Uterus (tissue), 4 donors: ENCODE measurements around the gene SND1. TPM values are rescaled to one million over a fixed set of nuclear protein-coding genes. Genes with fewer than 3 reads are reported as not detected.

ENCODE experiments used
- DNase-seq, 2 donors: peaks; one replicate each; pipeline ENCODE4 v3.0.0-alpha.2; 2019 to 2020
- H3K27ac ChIP-seq, 2 donors: fragments of 200-600 bp; sonication (generic); 1 replicate in 1 of 2; 2 replicates in 1 of 2; pipeline ENCODE4 v1.5.1; 2016 to 2018
- H3K27me3 ChIP-seq, 2 donors: fragments of 200-600 bp; sonication (generic); one replicate each; pipeline ENCODE4 v1.5.1; 2018 to 2019; ENCODE audit warnings: control low read depth in 1 of 2
- H3K36me3 ChIP-seq, 2 donors: fragments of 200-600 bp; sonication (generic); one replicate each; pipeline ENCODE4 v1.5.1; 2019; ENCODE audit warnings: control low read depth in 1 of 2
- H3K4me1 ChIP-seq, 2 donors: fragments of 200-600 bp; sonication (generic); one replicate each; pipeline ENCODE4 v1.5.1; 2018 to 2019; ENCODE audit warnings: control low read depth in 1 of 2
- H3K4me3 ChIP-seq, 2 donors: fragments of 200-600 bp; sonication (generic); 1 replicate in 1 of 2; 2 replicates in 1 of 2; pipeline ENCODE4 v1.5.1; 2018 to 2019; ENCODE audit warnings: mild to moderate bottlenecking in 1 of 2
- H3K9me3 ChIP-seq, 2 donors: fragments of 200-600 bp; sonication (generic); one replicate each; pipeline ENCODE4 v1.5.1; 2019; ENCODE audit warnings: control low read depth in 1 of 2
- CTCF ChIP-seq, 4 experiments: fragments of 200-600 bp in 2 of 4; fragments of 450-650 bp in 2 of 4; sonication (generic) in 2 of 4; IDR thresholded peaks; one replicate each; pipeline ENCODE4 v1.5.1; 2016 to 2019; ENCODE audit warnings: antibody characterized with exemption in 4 of 4, mild to moderate bottlenecking in 2 of 4, moderate library complexity in 1 of 4
- POLR2A ChIP-seq, 2 donors: fragments of 450-650 bp; IDR thresholded peaks; one replicate each; pipeline ENCODE4 v1.6.1; 2016; ENCODE audit warnings: antibody characterized with exemption in 2 of 2, mild to moderate bottlenecking in 1 of 2, moderate library complexity in 1 of 2
- intact Hi-C: fragments of 100-400 bp; cut with DNase I; formaldehyde crosslinking; loops from one replicate; pipeline ENCODE4 v1.15.1; 2023; ENCODE audit warnings: low total_unique reads
- total RNA-seq, 4 donors: library from RNA; depleted of rRNA in 3 of 4; stranded (reverse); fragments of >200 nt in 3 of 4; gene quantifications; one replicate each; pipeline versions ENCODE4 v1.1.0 to v1.2.4, GENCODE V29; 2014 to 2023
- donor health status: DM: yes; HTN: yes; CAD: no.

Gene SND1
- total RNA-seq, 4 donors from 2014 or later, result 54.8 to 192 (median 117) TPM

- Histone ChIP-seq H3K9me3 (no peaks in the 10 kb centered on the region), H3K4me3 (no peak overlapping the region), H3K27ac (no peak overlapping the region), H3K27me3 (no peaks in the 10 kb centered on the region), H3K4me1 (peaks cover 0 to 4% of the 10 kb centered on the region in 2 donors), H3K36me3 (no peaks in the 10 kb centered on the region)
- TF ChIP-seq CTCF (IDR thresholded peaks at IDR 0.05) (no peak), POLR2A (IDR thresholded peaks at IDR 0.05) (no peak)
- no peak for DNase-seq
- intact Hi-C loops, result no loop called here
Measured at GRCh38 chr7:127816354-127817190, 164.6 kb downstream of the SND1 start.

GRCh38 chr7:127817466-127817865 is 165.5 kb downstream of the SND1 start:
- no peak overlapping the region for H3K27ac ChIP-seq
- TF ChIP-seq CTCF (IDR thresholded peaks at IDR 0.05) (no peak), POLR2A (IDR thresholded peaks at IDR 0.05) (no peak)
- H3K4me3 ChIP-seq, result no peak overlapping the region
- H3K27me3 ChIP-seq, result no peaks in the 10 kb centered on the region
- no peaks in the 10 kb centered on the region for H3K36me3 ChIP-seq
- intact Hi-C loops, result no loop called here
- no peaks in the 10 kb centered on the region for H3K9me3 ChIP-seq
- peaks cover 0 to 4% of the 10 kb centered on the region in 2 donors for H3K4me1 ChIP-seq
- DNase-seq, result no peak

GRCh38 chr7:127818306-127818705 is 166.3 kb downstream of the SND1 start:
- intact Hi-C loops, result no loop called here
- TF ChIP-seq POLR2A (IDR thresholded peaks at IDR 0.05), result no peak
- no peak for TF ChIP-seq CTCF (IDR thresholded peaks at IDR 0.05)
- Histone ChIP-seq H3K9me3 (no peaks in the 10 kb centered on the region), H3K27ac (no peak overlapping the region), H3K4me1 (peaks cover 0 to 4% of the 10 kb centered on the region in 2 donors), H3K27me3 (no peaks in the 10 kb centered on the region), H3K4me3 (no peak overlapping the region), H3K36me3 (no peaks in the 10 kb centered on the region)
- DNase-seq, result no peak

GRCh38 chr7:127819975-127820731 is 168.2 kb downstream of the SND1 start:
- DNase-seq, result no peak
- Histone ChIP-seq H3K36me3 (no peaks in the 10 kb centered on the region), H3K4me1 (peaks cover 0 to 4% of the 10 kb centered on the region in 2 donors), H3K27ac (peak overlapping the region; percentile 38 to 60), H3K27me3 (no peaks in the 10 kb centered on the region), H3K9me3 (no peaks in the 10 kb centered on the region), H3K4me3 (no peak overlapping the region)
- TF ChIP-seq POLR2A (IDR thresholded peaks at IDR 0.05), result no peak
- TF ChIP-seq CTCF (IDR thresholded peaks at IDR 0.05), result no peak
- intact Hi-C loops, result no loop called here

GRCh38 chr7:127820732-127821085 is 168.7 kb downstream of the SND1 start:
- H3K4me1 ChIP-seq, result peaks cover 0 to 4% of the 10 kb centered on the region in 2 donors
- intact Hi-C loops, result no loop called here
- no peaks in the 10 kb centered on the region for H3K27me3 ChIP-seq
- H3K9me3 ChIP-seq, result no peaks in the 10 kb centered on the region
- peak overlapping the region; percentile 38 to 60 for H3K27ac ChIP-seq
- TF ChIP-seq CTCF (IDR thresholded peaks at IDR 0.05), result no peak
- no peak for TF ChIP-seq POLR2A (IDR thresholded peaks at IDR 0.05)
- no peak for DNase-seq
- H3K36me3 ChIP-seq, result no peaks in the 10 kb centered on the region
- H3K4me3 ChIP-seq, result no peak overlapping the region
